CD4-positive, alpha-beta T cell treated with Interferon gamma for 1 hour (primary cell): Measurements from ENCODE around the gene SELENOP.
"Not testable (repeated sequence)": the region's sequence is repeated elsewhere in the genome, so short reads cannot be mapped to it uniquely, and the experiment has no call there.

Experiments used
- DNase-seq: peaks from one replicate; pipeline ENCODE4 v3.0.0-alpha.2; 2020

Gene SELENOP

DNA sequence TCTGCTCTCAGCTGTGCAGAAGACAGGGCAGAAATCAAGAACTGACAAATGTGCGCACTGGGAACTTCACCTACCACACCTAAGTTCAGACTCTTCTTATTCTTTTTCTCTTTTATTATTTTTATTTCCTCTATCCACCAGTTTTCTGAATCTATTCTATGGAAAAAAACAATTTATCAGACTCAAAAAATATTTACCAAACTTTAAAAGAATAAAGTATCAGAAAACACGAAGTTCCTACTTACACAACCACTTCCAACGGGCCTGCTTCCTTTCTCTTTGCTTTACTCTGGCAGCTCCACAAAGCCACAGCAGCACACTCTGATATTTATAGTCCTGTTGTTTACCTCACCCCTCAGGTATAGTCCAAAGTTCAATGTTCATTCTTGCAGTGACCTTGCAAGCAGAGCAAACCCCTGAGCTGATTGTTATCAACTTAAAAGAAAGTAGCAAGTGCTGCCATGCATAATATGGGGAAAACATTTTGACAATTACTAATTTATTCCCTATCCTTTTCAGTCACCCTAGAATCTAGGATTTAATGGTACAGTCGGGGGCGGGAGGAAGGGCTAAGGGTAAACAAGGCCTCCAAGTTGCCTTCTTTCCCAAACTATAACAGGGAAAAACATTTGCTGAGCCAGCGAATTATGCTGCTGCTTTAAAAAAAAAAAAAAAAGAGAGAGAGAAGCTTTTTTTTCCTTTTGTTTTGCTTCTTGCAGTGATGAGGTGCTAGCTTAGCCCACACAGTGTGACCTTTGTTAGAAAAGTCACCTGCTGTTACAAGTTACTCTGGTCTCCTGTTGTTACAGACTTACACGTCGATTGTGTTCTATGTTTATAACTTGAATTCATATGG is at the start of gene SELENOP:
TSS of gene SELENOP (minus strand) at position 302 of the 856 bp plus-strand sequence. CDS start 3,539 bp downstream, outside the sequence.
- DNase-seq, result no peak

DNA sequence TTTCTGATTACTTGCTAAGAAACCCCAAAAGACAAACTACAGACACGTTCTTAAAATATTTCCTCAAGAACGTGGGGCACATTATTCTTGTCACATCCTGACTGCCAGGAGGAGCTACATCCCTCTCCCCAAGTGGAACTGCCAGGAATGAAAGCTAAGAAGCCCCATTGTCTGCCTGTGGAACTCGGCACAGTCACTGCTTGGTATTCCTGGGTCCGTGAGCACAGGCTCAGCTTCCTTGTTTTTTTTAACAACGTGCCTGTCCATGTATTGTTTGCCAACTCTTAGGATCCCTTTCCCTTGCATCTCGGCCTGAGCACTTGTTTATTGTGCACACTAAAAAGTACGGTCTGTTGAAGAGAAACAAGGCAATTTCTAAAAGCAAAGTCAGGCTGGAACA is 47.0 kb upstream of the SELENOP start:
- DNase-seq, result no peak

- DNase-seq, result no peak
Observed at GRCh38 chr5:42858031-42858643, 46.4 kb upstream of the SELENOP start.

DNA sequence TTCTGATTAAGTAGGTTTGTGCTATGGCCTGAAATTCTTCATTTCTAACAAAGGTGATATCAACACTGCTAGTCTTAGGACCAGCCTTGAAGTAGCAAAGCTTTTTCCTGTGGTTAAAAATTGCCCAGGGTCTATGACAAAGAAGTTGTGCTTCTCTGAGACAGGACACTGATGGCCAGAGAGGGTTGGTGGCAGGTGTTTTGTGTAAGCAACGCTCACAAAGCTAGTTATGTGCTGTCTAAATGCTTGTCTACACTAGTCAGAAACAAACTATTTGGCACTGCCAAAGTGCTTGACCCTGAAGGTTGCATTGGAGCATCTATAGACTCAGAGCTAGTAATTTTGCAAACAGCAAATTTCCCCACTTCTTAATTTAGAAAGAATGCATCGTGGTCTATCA is 44.1 kb upstream of the SELENOP start:
- DNase-seq, result no peak

- DNase-seq, result no peak
Observed at GRCh38 chr5:42855386-42855785, 43.7 kb upstream of the SELENOP start.

GRCh38 chr5:42854795-42855194 is 43.1 kb upstream of the SELENOP start:
- DNase-seq, result no peak

GRCh38 chr5:42852826-42853225 is 41.1 kb upstream of the SELENOP start:
- DNase-seq, result no peak

DNA sequence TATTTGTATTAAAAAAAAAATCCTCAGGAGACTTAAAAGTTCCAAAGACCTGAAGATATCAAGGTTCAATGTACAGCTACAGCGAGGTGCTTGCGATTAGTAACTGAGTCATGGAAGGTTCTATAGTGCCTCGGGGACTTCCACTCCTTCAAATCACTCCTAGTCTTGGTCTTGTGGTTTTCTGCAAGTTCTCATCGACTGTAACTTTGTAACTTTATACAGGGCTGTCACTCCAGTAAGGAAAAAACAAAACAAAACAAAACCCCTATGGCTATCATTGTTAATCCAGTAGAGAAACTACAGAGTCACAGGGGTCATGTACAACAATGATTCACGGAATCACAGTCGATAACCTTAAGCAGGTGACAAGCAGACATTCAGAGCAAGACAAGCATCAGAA is 39.8 kb upstream of the SELENOP start:
- no peak for DNase-seq

GRCh38 chr5:42848545-42848944 is 36.9 kb upstream of the SELENOP start:
- no peak for DNase-seq

DNA sequence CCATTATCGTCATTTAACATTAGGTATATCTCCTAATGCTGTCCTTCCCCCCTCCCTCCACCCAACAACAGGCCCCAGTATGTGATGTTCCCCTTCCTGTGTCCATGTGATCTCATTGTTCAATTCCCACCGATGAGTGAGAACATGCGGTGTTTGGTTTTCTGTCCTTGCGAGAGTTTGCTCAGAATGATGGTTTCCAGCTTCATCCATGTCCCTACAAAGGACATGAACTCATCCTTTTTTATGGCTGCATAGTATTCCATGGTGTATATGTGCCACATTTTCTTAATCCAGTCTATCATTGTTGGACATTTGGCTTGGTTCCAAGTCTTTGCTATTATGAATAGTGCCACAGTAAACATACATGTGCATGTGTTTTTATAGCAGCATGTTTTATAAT is 32.7 kb upstream of the SELENOP start:
- not testable (repeated sequence) for DNase-seq

DNA sequence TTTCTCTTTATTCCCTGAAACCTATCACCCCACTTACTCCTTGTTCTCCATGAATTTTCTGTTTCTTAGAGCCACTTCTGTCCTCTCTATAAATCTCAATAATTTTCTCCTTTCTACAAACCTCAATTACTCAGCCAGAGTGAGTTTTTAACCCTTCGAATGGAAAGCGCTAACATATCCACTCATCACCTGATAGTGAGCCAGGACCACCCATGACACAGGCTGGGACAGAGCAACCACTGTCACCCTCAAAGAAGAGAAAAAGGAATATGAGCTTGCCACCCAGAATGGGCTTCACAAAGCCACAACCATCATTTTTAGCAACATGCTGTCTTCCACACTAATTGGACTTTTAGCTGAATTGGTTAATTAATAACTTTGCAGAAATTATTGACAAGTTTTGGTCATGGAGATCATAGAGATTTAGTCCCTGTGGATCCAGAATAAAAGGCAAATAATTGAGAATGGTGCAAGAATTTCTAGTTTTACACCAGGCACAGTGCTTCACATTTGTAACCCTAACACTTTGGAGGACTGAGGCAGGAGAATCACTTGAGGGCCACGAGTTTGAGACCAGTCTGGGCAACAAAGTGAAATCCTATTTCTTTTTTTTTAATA is 32.1 kb upstream of the SELENOP start:
- no peak for DNase-seq

DNA sequence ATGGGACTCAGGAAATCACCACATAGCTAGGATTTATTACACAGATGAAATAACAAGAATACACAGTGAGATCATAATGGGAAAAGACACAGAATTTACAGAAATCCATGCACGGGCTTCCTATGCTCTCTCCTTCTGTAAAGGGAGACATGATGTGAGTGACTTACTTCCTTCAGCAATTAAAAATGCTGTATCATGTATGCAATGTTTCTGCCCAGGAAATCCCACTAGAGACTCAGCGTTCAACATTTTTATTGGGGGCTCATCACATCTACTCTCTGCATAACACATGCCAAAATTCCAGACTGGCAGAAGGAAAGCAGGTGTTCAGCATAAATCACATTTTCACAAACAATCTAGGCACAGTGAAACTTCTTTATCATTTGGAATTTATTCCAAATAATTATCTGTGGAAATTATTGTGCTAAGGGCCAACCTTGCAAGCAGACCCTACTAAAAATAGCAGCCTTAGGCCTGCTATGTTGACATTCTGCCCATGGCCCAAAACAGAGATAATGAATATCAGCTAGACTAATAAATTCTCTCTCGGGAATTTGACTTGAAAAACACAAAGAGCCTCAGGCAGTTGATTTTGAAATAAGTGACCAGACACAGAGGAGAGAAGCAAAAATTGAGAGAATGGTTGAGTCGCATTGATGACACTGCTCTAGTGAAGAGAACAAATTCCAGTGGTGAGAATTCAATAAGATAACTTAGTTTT is 31.4 kb upstream of the SELENOP start:
- no peak for DNase-seq

DNA sequence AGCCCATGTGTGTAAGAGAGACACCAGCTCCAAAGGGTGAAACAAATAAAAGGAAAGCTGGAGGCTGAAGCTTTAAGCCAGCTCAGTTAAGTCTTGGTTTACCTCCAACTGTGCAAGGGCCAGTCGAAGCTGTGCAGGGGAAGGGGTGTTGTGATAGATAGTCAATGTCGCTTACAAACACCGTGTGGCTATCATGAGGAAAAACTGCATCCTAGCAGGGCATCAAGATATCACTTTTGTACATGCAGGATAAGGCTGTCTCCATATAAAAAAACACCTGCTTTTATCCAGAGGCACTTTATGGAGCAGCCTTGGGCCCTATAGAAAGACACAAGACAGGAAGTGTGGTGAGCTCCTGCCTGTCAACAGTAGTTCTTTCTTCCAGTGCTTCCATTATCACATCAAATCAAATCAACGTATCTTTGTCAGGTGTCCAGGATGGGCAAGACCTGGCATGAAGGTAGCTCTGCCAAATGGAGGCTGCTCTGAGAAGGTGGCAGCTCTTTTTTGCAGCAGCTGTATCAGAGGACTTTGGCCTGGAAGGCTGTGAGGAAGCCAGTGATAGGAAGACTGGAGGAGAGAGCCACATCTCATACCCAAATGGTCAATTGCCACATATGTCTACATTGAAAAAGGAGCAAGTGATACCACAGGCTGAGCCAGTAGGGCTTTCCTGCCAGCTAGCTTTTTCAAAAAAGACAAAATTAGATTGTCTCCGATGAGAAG is 29.3 kb upstream of the SELENOP start:
- no peak for DNase-seq

DNA sequence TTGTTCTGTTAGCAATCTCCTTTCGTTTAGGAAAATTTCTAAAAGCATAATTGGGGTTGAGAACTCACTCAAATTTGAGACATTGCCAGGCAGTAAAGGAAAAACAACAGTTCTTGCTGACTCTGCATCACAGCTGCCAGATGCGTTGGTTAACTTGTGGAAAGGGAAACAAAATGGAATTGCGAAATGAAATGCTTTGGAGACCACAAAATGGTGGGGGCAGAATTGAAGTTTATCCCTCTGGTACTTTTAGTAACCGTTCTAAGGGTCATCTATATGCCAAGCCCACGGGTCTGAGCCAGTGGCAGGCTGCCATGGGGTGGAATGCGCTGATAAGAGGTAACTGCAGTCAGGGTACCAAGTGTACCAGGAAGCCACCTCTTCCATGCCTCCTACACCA is 28.6 kb upstream of the SELENOP start:
- no peak for DNase-seq

GRCh38 chr5:42839196-42839595 is 27.5 kb upstream of the SELENOP start:
- DNase-seq, result no peak

DNA sequence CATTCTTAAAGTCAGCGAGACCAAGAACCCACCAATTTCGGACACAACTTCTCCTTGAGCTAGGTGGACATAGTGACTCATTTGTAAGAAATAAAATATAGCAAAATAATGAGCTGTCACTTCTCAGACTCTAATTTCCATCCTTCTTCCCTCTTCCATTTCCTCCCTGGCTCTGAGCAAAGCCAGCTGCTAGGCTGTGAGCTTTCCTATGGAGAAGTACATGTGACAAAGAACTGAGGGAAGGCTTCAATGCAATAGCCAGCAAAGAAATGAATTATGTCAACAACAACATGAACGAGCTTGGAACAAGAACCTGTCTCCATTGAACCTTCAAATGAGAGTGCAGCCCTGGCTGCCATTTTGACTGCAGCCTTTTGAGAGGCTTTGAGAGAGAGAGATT is 25.9 kb upstream of the SELENOP start:
- DNase-seq, result no peak

DNA sequence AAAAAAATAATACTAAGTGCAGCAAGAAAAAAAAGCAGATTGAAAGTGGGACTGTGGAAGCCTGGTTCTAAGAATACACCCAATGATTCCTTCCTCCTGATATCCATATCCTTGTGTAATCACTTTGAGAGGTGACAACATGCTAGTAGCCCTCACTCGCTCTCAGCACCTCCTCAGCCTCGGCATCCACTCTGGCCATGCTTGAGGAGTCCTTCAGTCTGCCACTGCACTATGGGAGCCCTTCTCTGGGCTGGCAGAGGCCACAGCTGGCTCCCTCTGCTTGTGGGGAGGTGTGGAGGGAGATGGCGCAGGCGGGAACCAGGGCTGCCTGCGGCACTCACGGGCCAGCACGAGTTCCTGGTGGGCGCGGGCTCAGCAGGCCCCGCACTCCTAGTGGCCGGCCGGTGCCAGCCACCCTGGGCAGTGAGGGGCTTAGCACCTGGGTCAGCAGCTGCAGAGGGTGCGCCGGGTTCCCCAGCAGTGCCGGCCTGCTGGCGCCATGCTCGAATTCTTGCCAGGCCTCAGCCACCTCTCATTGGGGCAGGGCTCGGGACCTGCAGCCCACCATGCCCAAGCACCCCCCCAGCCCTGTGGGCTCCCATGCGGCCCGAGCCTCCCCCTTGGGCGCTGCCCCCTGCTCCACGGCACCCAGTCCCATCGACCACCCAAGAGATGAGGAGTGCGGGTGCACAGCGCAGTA is 24.5 kb upstream of the SELENOP start:
- DNase-seq, result no peak

GRCh38 chr5:42832060-42832459 is 20.4 kb upstream of the SELENOP start:
- DNase-seq, result no peak

GRCh38 chr5:42830924-42831323 is 19.2 kb upstream of the SELENOP start:
- DNase-seq, result no peak

DNA sequence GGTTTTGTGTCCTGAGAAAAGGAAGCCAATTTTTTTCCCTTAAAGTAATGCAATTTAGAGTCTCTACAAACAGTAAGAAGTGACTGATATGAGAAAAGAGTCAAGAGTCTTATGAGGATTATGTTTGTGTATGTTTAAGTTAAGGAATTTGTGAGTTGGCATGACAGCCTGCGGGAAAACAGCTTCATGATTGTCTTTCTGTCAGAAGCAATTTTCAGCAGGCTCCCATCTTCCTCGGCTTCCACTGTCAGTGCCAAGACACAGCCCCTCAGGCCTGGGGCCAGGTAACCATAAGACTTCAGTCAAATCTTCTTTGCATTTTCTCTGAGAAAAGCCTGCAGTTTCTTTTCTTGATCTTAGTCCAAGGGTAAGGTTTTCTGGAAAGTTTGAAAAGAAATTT is 17.0 kb upstream of the SELENOP start:
- DNase-seq, result no peak

DNA sequence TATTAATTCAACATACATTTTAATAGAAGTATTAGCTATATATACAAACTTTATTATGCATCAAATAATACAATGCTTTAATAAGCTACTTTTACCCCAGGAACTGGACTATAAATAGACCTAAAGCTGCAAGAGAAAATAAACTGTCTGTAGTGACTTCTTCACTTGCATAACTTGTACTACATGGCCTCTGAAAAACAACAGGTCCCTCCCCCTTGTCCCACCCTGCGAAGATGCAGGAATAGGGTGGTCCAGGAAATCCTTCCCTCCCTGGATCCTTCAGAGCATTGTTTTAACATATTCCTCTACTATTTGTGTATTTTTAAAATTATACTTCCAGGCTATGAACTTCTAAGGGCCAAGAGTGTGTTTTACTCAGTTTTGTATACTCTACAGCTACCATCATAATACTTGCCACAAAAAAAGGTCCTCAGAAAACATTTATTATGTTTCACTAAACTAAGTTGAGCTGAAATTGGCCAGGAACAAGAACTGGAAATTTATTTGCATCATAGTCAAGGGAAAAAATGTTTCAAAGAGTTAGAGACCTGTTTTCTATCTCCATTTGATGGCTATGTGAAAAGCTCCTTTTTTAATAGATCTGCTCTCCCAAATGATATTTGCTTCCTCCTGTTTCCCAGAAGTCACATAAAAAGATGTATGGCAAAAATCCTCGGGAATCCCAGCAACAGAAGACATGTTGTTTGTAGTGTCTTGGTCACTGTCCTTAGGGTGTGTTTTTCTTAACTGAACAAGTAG is 15.2 kb upstream of the SELENOP start:
- no peak for DNase-seq
